ENCODE data around the gene CPNE5. TPM values are rescaled to one million over a fixed set of nuclear protein-coding genes. Genes with fewer than 3 reads are reported as not detected.

The CPNE5 gene
- total and polyA plus RNA-seq, 9 of the 15 experiments (the other 6 are each of a cell fraction or from before 2014, with no cell fraction given) = 0.14 to 1.0 (median 0.46) TPM; not detected in 2

GRCh38 chr6:36753671-36754405 lies 85.4 kb downstream of the CPNE5 start:
- H3K79me2 ChIP-seq (ENCODE audit: control insufficient read depth, insufficient read depth, low read length) = no peaks in the 10 kb centered on the region
- no peak overlapping the region for H2AFZ ChIP-seq (ENCODE audit: low read depth, low read length)
- intact Hi-C loops (cut with micrococcal nuclease) (no loop called here), in situ Hi-C loops (cut with MboI) (loop anchor here (10.0 kb wide), 1 partner anchor 129 kb away; no protein-coding TSS in a partner anchor)
- no peaks in the 10 kb centered on the region for H3K36me3 ChIP-seq (ENCODE audit: control insufficient read depth, insufficient read depth, low read length)
- FAIRE-seq = no peak
- peaks cover 0 to 15% of the 10 kb centered on the region in 2 experiments; a peak in 2 of 5 replicates for H3K27me3 ChIP-seq (ENCODE audit: control insufficient read depth in 2 of 2, insufficient read depth in 2 of 2, low read length in 2 of 2)
- H3K9ac ChIP-seq (ENCODE audit: insufficient read depth in 1 of 2, low read depth in 2 of 2, low read length in 2 of 2) = no peak overlapping the region
- DNase-seq (ENCODE audit: extremely low read depth in 1 of 4, low spot score in 3 of 4) = no peak
- no peaks in the 10 kb centered on the region for H3K9me1 ChIP-seq (ENCODE audit: control insufficient read depth, insufficient read depth, low read length)
- no peak overlapping the region for H3K27ac ChIP-seq (ENCODE audit: extremely low read depth, low read depth, low read length)
- 18% methylated on average over 6 of the region's 7 CpGs for WGBS (ENCODE audit: insufficient coverage, low coverage, missing lambda C conversion rate)
- H3K4me1 ChIP-seq (replicated peaks in 1 of 2; ENCODE audit: control insufficient read depth in 2 of 2, insufficient read depth in 2 of 2, low read length in 2 of 2) = peaks cover 0 to 4% of the 10 kb centered on the region in 2 experiments; a peak in 3 of 5 replicates
- BruUV-seq (replicated peaks) = no TSS peak
- H3K4me2 ChIP-seq (ENCODE audit: insufficient read depth, low read length) = no peak overlapping the region
- ChIA-PET POLR2A (interaction anchor here (0.6 to 2.0 kb wide), 7 partner anchors 8 to 311 kb away, joined by 3 to 6 read pairs (median 3); no protein-coding TSS in a partner anchor), CTCF (ENCODE audit: low intra/inter-chr PET ratio) (no interaction called here)
- ATAC-seq = no peak
- H4K20me1 ChIP-seq (replicated peaks; ENCODE audit: control insufficient read depth, insufficient read depth, low read length) = peaks cover 11% of the 10 kb centered on the region; the same call in 1 of the 2 replicates
- H3K9me3 ChIP-seq (replicated peaks; ENCODE audit: control insufficient read depth, insufficient read depth, low read depth, low read length) = no peaks in the 10 kb centered on the region
- H3K4me3 ChIP-seq = no peak overlapping the region
- TF ChIP-seq HINFP (tag; conservative IDR thresholded peaks at IDR 0.05; ENCODE audit: low read depth) = no peak
- TF ChIP-seq FOXK1 (CRISPR knock-in tag; IDR thresholded peaks at IDR 0.05; ENCODE audit: borderline replicate concordance) = no peak
- no peak for TF ChIP-seq KLF16 (IDR thresholded peaks at IDR 0.05)
- TF ChIP-seq FOSL1 (tag; conservative IDR thresholded peaks at IDR 0.05) = no peak
- TF ChIP-seq, protein P1, sequence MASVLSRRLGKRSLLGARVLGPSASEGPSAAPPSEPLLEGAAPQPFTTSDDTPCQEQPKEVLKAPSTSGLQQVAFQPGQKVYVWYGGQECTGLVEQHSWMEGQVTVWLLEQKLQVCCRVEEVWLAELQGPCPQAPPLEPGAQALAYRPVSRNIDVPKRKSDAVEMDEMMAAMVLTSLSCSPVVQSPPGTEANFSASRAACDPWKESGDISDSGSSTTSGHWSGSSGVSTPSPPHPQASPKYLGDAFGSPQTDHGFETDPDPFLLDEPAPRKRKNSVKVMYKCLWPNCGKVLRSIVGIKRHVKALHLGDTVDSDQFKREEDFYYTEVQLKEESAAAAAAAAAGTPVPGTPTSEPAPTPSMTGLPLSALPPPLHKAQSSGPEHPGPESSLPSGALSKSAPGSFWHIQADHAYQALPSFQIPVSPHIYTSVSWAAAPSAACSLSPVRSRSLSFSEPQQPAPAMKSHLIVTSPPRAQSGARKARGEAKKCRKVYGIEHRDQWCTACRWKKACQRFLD (CRISPR knock-in tag; IDR thresholded peaks at IDR 0.05) = no peak
- no peak for TF ChIP-seq ZBTB1 (CRISPR knock-in tag; IDR thresholded peaks at IDR 0.05; ENCODE audit: borderline replicate concordance, low read depth)
- no peak for TF ChIP-seq NFYB (IDR thresholded peaks at IDR 0.05; ENCODE audit: extremely low read depth, insufficient read length)
- TF ChIP-seq ZNF24 (IDR thresholded peaks at IDR 0.05) = no peak
- no peak for TF ChIP-seq ZNF76 (CRISPR knock-in tag; IDR thresholded peaks at IDR 0.05; ENCODE audit: borderline replicate concordance)
- no peak for TF ChIP-seq TEAD1 (CRISPR knock-in tag; IDR thresholded peaks at IDR 0.05)
- TF ChIP-seq ZNF551 (CRISPR knock-in tag; IDR thresholded peaks at IDR 0.05) = no peak
- no peak for TF ChIP-seq TRIM24 (IDR thresholded peaks at IDR 0.05)
- TF ChIP-seq TCFL5 (CRISPR knock-in tag; conservative IDR thresholded peaks at IDR 0.05) = no peak
- TF ChIP-seq GTF2F1 (IDR thresholded peaks at IDR 0.05; ENCODE audit: low read depth, low read length) = no peak
- TF ChIP-seq AFF1 (IDR thresholded peaks at IDR 0.05; ENCODE audit: low read depth in 1 of 2, partially characterized antibody in 2 of 2) = no peak
